LoVo (cell line): ENCODE results near the gene WHAMM.
"Not testable (repeated sequence)": the region's sequence is repeated elsewhere in the genome, so short reads cannot be mapped to it uniquely, and the experiment has no call there.

ENCODE experiments used
- DNase-seq: peaks from one replicate; pipeline ENCODE4 v3.0.0-alpha.2; 2016; ENCODE audit warnings: low spot score

The WHAMM gene

DNA sequence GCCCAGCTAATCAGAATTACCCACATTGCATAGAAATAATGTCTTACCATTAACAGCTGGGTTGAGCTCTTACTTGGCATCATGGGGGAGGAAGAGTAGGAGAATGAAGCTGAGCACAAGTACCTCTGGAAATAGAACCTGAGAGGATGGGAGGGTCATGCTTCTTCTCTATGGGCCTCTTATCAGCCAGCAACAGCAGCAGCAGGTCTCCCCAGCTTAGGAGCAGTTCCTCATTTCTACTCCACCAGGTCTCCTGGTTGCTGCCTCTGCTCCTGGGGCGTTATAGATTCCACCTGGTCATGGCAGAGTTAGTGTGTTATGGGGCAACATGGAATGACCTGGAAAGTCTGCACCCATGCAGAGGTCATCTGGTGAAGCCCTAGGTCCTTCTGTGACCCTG lies 6.9 kb upstream of the WHAMM start:
- no peak for DNase-seq

DNA sequence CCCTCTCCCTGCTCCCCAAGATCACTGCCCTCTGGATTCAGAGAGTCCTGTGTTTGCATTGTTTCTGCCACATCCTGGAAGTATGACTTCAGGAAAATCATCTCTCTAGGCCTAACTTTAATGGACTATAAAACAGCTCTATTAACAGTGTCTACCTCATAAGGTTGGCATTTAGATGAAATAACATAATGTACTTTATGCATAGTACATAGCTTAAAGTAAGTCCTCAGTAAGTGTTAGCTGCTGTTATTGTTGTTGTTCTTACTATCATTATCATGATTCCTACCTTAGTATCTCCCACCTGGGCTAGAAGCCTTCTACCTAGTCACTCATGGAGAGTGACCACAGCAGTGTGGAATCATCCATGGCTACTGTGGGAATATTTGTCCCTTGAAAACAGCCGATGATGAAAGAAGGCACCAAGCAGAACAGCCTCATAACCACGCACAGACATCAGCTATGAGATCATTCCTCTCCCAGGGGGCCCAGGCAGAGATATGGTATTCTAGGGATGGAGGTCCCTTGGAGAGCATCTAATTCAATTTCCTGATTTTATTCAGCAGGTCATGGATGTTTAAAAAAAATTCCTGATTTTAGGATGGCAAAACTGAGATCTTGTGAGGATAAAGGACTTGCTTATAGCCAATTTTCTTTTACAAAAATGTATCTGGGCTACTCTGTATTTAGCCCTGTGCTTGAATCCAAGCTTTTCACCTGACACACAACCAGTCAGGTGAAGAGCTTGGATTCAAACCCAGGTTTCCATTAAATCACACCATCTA lies 5.4 kb upstream of the WHAMM start:
- DNase-seq: no peak

- no peak for DNase-seq
Observed at GRCh38 chr15:82804575-82804949, 4.9 kb upstream of the WHAMM start.

GRCh38 chr15:82805994-82806406 lies 3.4 kb upstream of the WHAMM start, which contains the start of gene FSD2:
Gene FSD2, minus strand, starts transcription at chr15:82806069. Its CDS starts 18,679 bp downstream, at chr15:82787390.
- no peak for DNase-seq

DNA sequence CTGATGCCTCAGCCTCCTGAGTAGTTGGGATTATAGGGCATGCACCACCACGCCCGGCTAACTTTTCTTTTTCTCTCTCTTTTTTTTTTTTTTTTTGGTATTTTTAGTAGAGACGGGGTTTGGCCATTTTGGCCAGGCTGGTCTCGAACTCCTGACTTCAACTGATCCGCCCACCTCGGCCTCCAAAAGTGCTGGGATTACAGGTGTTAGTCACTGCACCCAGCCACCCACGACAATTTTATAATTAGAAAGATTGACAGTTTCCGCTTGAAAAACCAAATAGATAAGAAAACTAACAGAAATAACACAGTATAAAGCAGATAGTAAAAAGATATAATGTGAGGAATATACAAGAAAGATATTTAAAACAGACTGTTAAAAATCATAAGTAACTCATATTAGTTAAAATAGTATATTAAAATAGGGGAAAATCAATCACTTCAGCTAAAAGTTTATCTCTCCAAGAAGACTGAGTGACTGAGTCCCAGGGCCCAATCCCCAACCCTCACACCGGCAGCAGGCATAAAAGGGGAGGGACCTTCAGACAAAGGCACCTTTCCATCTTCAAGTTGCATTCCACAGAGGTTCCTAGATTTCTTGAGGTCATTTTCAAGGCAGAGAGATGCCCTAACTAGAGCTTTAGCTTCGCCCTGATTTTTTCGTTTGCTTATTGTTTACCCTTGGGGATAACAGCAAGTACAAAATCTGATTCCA lies 1.4 kb upstream of the WHAMM start:
- DNase-seq: peak; percentile 22

GRCh38 chr15:82808634-82809041 lies 790 bp upstream of the WHAMM start:
- no peak for DNase-seq

GRCh38 chr15:82810061-82810889 lies 847 bp downstream of the WHAMM start:
- DNase-seq: peak; percentile 48

GRCh38 chr15:82810890-82811426 lies 1.5 kb downstream of the WHAMM start:
- DNase-seq: peak; percentile 20

- DNase-seq: no peak
Observed at GRCh38 chr15:82812994-82813393, 3.6 kb downstream of the WHAMM start.

GRCh38 chr15:82820128-82820527 lies 10.7 kb downstream of the WHAMM start:
- DNase-seq: no peak

- not testable (repeated sequence) for DNase-seq
Observed at GRCh38 chr15:82821396-82821795, 12.0 kb downstream of the WHAMM start.

DNA sequence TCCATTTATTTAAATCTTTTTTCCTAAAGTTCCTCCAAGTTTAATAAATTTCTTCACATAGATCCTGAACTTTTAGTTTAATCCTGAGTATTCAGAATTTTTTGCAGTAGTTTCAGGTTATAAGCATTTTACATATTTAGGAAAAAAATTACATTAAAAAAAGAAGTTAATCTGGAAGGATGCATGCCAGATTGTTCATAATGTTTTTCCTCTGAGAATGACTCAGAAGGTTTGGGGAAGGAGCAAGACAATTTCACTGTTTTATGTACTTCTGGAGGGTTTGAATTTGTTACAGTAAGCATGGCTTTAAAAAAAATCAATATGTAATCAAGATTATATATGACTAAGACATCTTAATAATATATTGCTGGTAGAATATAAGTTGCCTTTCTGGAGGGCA lies 12.4 kb downstream of the WHAMM start:
- not testable (repeated sequence) for DNase-seq

GRCh38 chr15:82823049-82823448 lies 13.6 kb downstream of the WHAMM start:
- no peak for DNase-seq

- no peak for DNase-seq
Observed at GRCh38 chr15:82828075-82828474, 18.6 kb downstream of the WHAMM start.

DNA sequence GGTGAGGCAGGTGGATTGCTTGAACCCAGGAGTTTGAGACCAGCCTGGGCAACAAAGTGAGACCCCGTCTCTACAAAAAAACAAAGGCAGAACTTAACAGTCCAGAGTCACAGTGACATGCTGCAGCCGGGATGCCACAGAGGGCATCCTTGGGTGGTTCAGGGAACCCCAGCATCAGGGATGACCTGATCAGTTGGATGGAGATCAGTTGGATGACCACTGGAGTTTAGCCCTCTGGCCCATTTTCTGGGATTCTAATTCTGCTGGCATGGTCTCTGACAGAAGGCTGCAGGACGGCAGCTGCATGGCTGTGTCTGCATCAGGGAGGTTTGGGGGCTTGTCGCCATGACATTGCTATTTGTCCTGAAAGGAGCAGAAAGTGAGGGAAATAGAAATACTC lies 19.8 kb downstream of the WHAMM start:
- no peak for DNase-seq

DNA sequence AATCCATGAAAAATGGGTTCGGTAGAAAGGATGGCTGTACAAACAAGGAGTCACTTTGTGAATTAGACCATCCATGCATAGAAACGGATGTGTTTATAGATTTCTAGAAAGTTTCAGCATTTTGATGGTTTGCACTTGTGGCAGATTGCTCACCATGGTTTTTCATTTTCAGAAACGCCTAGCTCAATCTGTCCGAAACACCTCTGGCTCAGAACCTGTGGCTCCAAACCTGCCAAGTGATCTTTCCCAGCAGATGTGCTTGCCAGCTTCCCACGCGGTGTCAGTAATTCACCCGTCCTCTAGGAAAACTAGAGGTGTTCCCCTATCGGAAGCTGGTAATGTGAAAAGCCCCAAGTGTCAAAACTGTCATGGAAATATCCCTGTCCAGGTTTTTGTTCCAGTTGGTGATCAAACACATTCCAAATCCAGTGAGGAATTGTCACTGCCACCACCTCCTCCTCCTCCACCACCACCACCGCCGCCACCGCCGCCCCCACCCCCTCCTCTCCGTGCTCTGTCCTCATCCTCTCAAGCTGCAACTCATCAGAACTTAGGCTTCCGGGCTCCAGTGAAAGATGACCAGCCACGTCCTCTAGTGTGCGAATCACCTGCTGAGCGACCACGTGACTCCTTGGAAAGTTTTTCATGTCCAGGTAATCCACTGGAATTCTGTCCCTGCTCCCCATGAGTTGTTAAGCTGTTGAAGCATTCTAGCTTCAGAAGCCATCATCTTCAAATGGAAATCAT lies 21.2 kb downstream of the WHAMM start:
- DNase-seq: no peak

- no peak for DNase-seq
Observed at GRCh38 chr15:82831894-82832600, 22.6 kb downstream of the WHAMM start.

GRCh38 chr15:82832601-82833361 lies 23.4 kb downstream of the WHAMM start:
- DNase-seq: peak; percentile 63

- DNase-seq: no peak
Observed at GRCh38 chr15:82833362-82833682, 23.9 kb downstream of the WHAMM start.

DNA sequence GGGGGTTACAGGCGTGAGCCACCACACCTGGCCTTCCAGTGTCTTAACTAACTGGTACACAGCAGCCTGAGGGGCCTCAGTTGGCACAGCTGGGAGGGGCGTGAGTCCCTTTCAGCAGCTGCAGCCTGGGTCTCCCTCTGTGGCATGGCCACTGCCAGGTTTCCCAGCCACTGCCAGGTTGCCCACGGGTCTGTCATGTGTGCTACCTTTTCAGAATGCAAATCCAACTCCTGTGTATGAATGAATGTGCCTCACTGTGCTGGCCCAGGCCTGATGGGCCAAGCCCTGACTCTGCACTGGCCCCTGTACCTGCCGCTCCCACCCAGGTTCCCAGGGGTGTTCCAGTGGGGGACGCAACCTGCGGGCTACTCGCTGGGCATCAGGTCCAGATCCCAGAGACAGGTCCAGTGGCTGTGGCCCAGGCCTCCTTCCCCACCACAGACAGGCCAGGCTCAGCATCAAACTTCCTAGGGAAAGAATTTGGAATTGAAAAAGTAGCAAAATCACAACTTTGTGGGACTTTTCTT lies 26.0 kb downstream of the WHAMM start:
- DNase-seq: no peak
